ENCODE results near the gene LCN15. TPM values are rescaled to one million over a fixed set of nuclear protein-coding genes. Genes with fewer than 3 reads are reported as not detected.

Gene LCN15
- total and polyA plus RNA-seq, 2 of the 4 experiments (the other 2 are of a cell fraction) = not detected

DNA sequence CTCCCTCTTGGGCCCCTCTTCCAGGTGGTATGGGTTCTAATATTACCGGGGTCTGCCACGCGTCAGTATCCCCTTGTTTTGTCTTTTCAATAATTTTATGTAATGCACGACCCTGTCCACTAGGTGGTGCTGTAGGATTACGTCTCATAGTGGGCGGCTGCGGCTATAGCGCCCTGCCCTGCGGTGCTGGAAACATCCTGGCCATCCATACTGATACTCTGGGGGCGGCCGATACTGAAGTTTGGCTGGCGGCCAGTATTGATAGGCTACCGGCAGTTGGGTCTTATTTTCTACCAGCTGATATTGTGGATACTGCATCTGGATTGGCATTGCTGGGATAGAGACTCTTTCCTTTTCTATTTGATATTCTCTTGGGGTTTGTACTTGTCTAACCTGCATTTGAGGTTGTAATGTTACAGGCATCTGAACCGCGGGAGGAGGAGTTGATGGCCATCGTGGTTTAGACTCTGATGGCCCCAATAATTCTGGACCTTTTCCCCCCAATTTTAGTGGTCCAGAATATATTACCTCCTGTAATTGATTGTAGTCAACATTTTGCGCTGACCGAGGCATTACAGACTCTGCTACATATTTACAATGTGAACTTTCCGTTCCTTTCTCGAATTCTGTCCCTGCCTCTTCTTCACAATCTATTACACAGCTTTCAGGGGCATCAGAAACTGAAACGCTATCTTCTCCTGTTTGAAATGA, 23.5 kb upstream of the LCN15 start:
- Histone ChIP-seq H3K4me3 (ENCODE audit: insufficient read depth, low read depth, low read length) (no peak overlapping the region), H2BK120ac (ENCODE audit: low read depth, low read length) (no peak overlapping the region), H3K4ac (ENCODE audit: low read depth, low read length) (no peak overlapping the region), H3K79me1 (ENCODE audit: low read depth in 1 of 2, low read length in 2 of 2) (peaks cover 3 to 17% of the 10 kb centered on the region in 2 experiments; a peak in 3 of 4 replicates), H3K23ac (ENCODE audit: low read depth, low read length) (no peak overlapping the region), H4K91ac (ENCODE audit: insufficient read depth, low read depth, low read length) (no peak overlapping the region), H3K14ac (replicated peaks; ENCODE audit: low read depth, low read length) (no peak overlapping the region), H3K4me1 (ENCODE audit: control insufficient read depth, insufficient read depth, low read length) (peaks cover 5% of the 10 kb centered on the region; the same call in 1 of the 2 replicates), H3K27me3 (ENCODE audit: control insufficient read depth, insufficient read depth, low read length) (peaks cover 5% of the 10 kb centered on the region; the same call in 1 of the 2 replicates), H3K4me2 (ENCODE audit: low read depth, low read length) (peak overlapping the region; percentile 17; the same call in 1 of the 2 replicates), H3K9me1 (ENCODE audit: insufficient read depth, low read length) (no peaks in the 10 kb centered on the region), H3K56ac (ENCODE audit: extremely low read depth, insufficient read depth, low read length) (no peak overlapping the region), H3K27ac (ENCODE audit: insufficient read depth, low read length) (no peak overlapping the region), H3K18ac (ENCODE audit: low read depth, low read length) (no peak overlapping the region), H3K36me3 (ENCODE audit: control insufficient read depth, insufficient read depth, low read length) (peaks cover 3% of the 10 kb centered on the region; the same call in 1 of the 2 replicates), H2AFZ (replicated peaks; ENCODE audit: low read length, poor library complexity) (peak overlapping the region; percentile 41), H4K8ac (ENCODE audit: low read depth in 2 of 2, low read length in 2 of 2) (no peak overlapping the region), H2BK15ac (ENCODE audit: low read depth, low read length) (no peak overlapping the region), H4K5ac (ENCODE audit: low read depth, low read length) (no peak overlapping the region), H2BK20ac (ENCODE audit: low read depth, low read length) (no peak overlapping the region), H3K9me3 (ENCODE audit: control insufficient read depth, insufficient read depth, low read length) (no peaks in the 10 kb centered on the region), H2BK5ac (ENCODE audit: low read depth, low read length, poor library complexity, severe bottlenecking) (no peak overlapping the region), H3K9ac (ENCODE audit: low read depth, low read length) (no peak overlapping the region), H2AK9ac (replicated peaks; ENCODE audit: low read depth, low read length, poor library complexity) (peak overlapping the region; percentile 77), H4K20me1 (ENCODE audit: insufficient read depth, low read length) (peaks cover 9% of the 10 kb centered on the region), H2AK5ac (ENCODE audit: low read depth, low read length) (no peak overlapping the region)
- in situ Hi-C loops (cut with MboI; ENCODE audit: low sequenced_read_pairs) (loop anchor here (10.0 kb wide), 1 partner anchor 247 kb away; the partner anchor contains the start of gene FUT7), dilution Hi-C loops (cut with HindIII; ENCODE audit: low sequenced_read_pairs, unreplicated experiment) (no loop called here), intact Hi-C loops (cut with micrococcal nuclease) (loop anchor here (1.0 kb wide), 2 partner anchors 241 to 247 kb away; no protein-coding TSS in a partner anchor)
- no peak for ATAC-seq (ENCODE audit: low read depth)
- no TSS peak for BruUV-seq (replicated peaks)
- DNase-seq = peak; percentile 42
- no CpG with 5 or more reads among the region's 21 CpGs for WGBS, 2 experiments (ENCODE audit: extremely low coverage in 2 of 2, insufficient read length in 1 of 2)
- CTCF ChIA-PET = interaction anchor here (1.2 kb wide), 1 partner anchor 247 kb away, joined by 4 read pairs; no protein-coding TSS in a partner anchor
- POLR2A ChIA-PET (ENCODE audit: unreplicated experiment) = no interaction called here
- TF ChIP-seq RCOR1 (IDR thresholded peaks at IDR 0.05; ENCODE audit: insufficient replicate concordance, low read length) (no peak), MAZ (IDR thresholded peaks at IDR 0.05; ENCODE audit: borderline replicate concordance, low read depth, low read length) (no peak), MXI1 (IDR thresholded peaks at IDR 0.05; ENCODE audit: borderline replicate concordance, low read depth, low read length) (no peak), CEBPB (IDR thresholded peaks at IDR 0.05; ENCODE audit: low read depth, low read length) (no peak), CHD1 (IDR thresholded peaks at IDR 0.05; ENCODE audit: low read depth, low read length) (no peak), POLR2A (IDR thresholded peaks at IDR 0.05; ENCODE audit: low read depth, low read length) (no peak), RAD21 (IDR thresholded peaks at IDR 0.05; ENCODE audit: low read length) (peak; percentile 88), NFE2L2 (IDR thresholded peaks at IDR 0.05; ENCODE audit: low read depth, low read length) (no peak), FOS (IDR thresholded peaks at IDR 0.05; ENCODE audit: low read depth, low read length) (no peak), MAFK (IDR thresholded peaks at IDR 0.05; ENCODE audit: low read depth, low read length) (no peak), RFX5 (IDR thresholded peaks at IDR 0.05; ENCODE audit: low read depth, low read length) (no peak), SMC3 (IDR thresholded peaks at IDR 0.05; ENCODE audit: low read depth, low read length) (peak; percentile 68)
- TF ChIP-seq, protein P1, sequence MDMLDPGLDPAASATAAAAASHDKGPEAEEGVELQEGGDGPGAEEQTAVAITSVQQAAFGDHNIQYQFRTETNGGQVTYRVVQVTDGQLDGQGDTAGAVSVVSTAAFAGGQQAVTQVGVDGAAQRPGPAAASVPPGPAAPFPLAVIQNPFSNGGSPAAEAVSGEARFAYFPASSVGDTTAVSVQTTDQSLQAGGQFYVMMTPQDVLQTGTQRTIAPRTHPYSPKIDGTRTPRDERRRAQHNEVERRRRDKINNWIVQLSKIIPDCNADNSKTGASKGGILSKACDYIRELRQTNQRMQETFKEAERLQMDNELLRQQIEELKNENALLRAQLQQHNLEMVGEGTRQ (IDR thresholded peaks at IDR 0.05; ENCODE audit: low read depth, low read length) = no peak
- TF ChIP-seq, protein P2, sequence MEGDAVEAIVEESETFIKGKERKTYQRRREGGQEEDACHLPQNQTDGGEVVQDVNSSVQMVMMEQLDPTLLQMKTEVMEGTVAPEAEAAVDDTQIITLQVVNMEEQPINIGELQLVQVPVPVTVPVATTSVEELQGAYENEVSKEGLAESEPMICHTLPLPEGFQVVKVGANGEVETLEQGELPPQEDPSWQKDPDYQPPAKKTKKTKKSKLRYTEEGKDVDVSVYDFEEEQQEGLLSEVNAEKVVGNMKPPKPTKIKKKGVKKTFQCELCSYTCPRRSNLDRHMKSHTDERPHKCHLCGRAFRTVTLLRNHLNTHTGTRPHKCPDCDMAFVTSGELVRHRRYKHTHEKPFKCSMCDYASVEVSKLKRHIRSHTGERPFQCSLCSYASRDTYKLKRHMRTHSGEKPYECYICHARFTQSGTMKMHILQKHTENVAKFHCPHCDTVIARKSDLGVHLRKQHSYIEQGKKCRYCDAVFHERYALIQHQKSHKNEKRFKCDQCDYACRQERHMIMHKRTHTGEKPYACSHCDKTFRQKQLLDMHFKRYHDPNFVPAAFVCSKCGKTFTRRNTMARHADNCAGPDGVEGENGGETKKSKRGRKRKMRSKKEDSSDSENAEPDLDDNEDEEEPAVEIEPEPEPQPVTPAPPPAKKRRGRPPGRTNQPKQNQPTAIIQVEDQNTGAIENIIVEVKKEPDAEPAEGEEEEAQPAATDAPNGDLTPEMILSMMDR (conservative IDR thresholded peaks at IDR 0.05; ENCODE audit: low read depth, low read length) = peak; percentile 81
- TF ChIP-seq, protein P3, sequence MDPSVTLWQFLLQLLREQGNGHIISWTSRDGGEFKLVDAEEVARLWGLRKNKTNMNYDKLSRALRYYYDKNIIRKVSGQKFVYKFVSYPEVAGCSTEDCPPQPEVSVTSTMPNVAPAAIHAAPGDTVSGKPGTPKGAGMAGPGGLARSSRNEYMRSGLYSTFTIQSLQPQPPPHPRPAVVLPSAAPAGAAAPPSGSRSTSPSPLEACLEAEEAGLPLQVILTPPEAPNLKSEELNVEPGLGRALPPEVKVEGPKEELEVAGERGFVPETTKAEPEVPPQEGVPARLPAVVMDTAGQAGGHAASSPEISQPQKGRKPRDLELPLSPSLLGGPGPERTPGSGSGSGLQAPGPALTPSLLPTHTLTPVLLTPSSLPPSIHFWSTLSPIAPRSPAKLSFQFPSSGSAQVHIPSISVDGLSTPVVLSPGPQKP (IDR thresholded peaks at IDR 0.05; ENCODE audit: borderline replicate concordance, low read depth, low read length) = no peak

All from IMR-90 (cell line).